H1 (cell line): ENCODE measurements around the gene TNP2.

ENCODE experiments used
- CHD1 ChIP-seq: IDR thresholded peaks from 2 replicates; pipeline ENCODE4 v1.6.1; 2012; ENCODE audit warnings: low read depth, low read length, improper control_type of control experiment
- CTCF ChIP-seq, 3 experiments: IDR thresholded peaks; 1 replicate in 2 of 3; 2 replicates in 1 of 3; pipeline versions ENCODE4 v1.5.1 to v1.6.1; 2011; ENCODE audit warnings: low read length in 3 of 3, mild to moderate bottlenecking in 3 of 3, inconsistent platforms in 2 of 3, low read depth in 1 of 3, moderate library complexity in 1 of 3; ENCODE audit not compliant: insufficient read depth in 1 of 3; ENCODE audit errors: control extremely low read depth in 1 of 3
- EP300 ChIP-seq, 2 experiments: IDR thresholded peaks; 1 replicate in 1 of 2; 2 replicates in 1 of 2; pipeline ENCODE4 v1.6.1; 2011 to 2012; ENCODE audit warnings: low read depth in 2 of 2, low read length in 2 of 2, mild to moderate bottlenecking in 2 of 2, borderline replicate concordance in 1 of 2, inconsistent platforms in 1 of 2, moderate library complexity in 1 of 2
- POLR2AphosphoS5 ChIP-seq: IDR thresholded peaks from 2 replicates; pipeline ENCODE4 v1.6.1; 2011; ENCODE audit warnings: low read depth, low read length
- SRF ChIP-seq: IDR thresholded peaks from 2 replicates; pipeline ENCODE4 v1.6.1; 2011; ENCODE audit warnings: mild to moderate bottlenecking, low read depth, low read length, moderate library complexity
- SUZ12 ChIP-seq: fragments of 200-600 bp; sonication (generic); IDR thresholded peaks from 2 replicates; pipeline ENCODE4 v1.6.1; 2012; ENCODE audit warnings: mild to moderate bottlenecking, inconsistent platforms, low read length, moderate library complexity, mixed read lengths

GRCh38 chr16:11219178-11219577, 49.9 kb downstream of the TNP2 start:
- no peak for TF ChIP-seq EP300 (IDR thresholded peaks at IDR 0.05; ENCODE audit: borderline replicate concordance in 1 of 2, low read depth in 2 of 2, low read length in 2 of 2)
- TF ChIP-seq CTCF (IDR thresholded peaks at IDR 0.05; ENCODE audit: control extremely low read depth in 1 of 3, insufficient read depth in 1 of 3, low read depth in 1 of 3, low read length in 3 of 3) = no peak
- no peak for TF ChIP-seq POLR2AphosphoS5
- TF ChIP-seq SUZ12 = no peak
- no peak for TF ChIP-seq CHD1
- no peak for TF ChIP-seq SRF
